Osteoblast (primary cell): ENCODE measurements around the gene DEFB128. TPM values are rescaled to one million over a fixed set of nuclear protein-coding genes. Genes with fewer than 3 reads are reported as not detected.
"Not testable (repeated sequence)": the region's sequence is repeated elsewhere in the genome, so short reads cannot be mapped to it uniquely, and the experiment has no call there.

ENCODE experiments used
- DNase-seq: peaks from one replicate; pipeline ENCODE4 v3.0.0; 2011; ENCODE audit warnings: low spot score, mixed read lengths; ENCODE audit not compliant: insufficient read length; ENCODE audit errors: missing footprints
- H2AFZ ChIP-seq: 2 replicates; pipeline ENCODE4 v1.6.0; 2011; ENCODE audit warnings: mild to moderate bottlenecking, low read length
- H3K27ac ChIP-seq: 2 replicates; pipeline ENCODE4 v1.5.1; 2011; ENCODE audit warnings: mild to moderate bottlenecking, low read depth, low read length, moderate library complexity
- H3K27me3 ChIP-seq: 2 replicates; pipeline ENCODE4 v1.6.0; 2012; ENCODE audit warnings: mild to moderate bottlenecking, control low read depth, inconsistent platforms, low read length, moderate library complexity; ENCODE audit not compliant: insufficient read depth
- H3K36me3 ChIP-seq: 2 replicates; pipeline ENCODE4 v1.5.1; 2011; ENCODE audit warnings: mild to moderate bottlenecking, low read length, control low read depth, moderate library complexity; ENCODE audit not compliant: insufficient read depth
- H3K4me1 ChIP-seq: 2 replicates; pipeline ENCODE4 v1.5.1; 2011; ENCODE audit warnings: mild to moderate bottlenecking, low read length, control low read depth, moderate library complexity; ENCODE audit not compliant: insufficient read depth
- H3K4me2 ChIP-seq: 2 replicates; pipeline ENCODE4 v1.6.0; 2011; ENCODE audit warnings: mild to moderate bottlenecking, low read length; ENCODE audit not compliant: insufficient read depth
- H3K4me3 ChIP-seq: fragments of 200-600 bp; sonication (generic); 3 replicates; pipeline ENCODE4 v1.5.1; 2012; ENCODE audit warnings: mild to moderate bottlenecking, low read length, inconsistent platforms; ENCODE audit not compliant: insufficient read depth
- H3K79me2 ChIP-seq: 2 replicates; pipeline ENCODE4 v1.6.0; 2012; ENCODE audit warnings: mild to moderate bottlenecking, low read length, control low read depth, inconsistent platforms; ENCODE audit not compliant: insufficient read depth
- H3K9me3 ChIP-seq: 2 replicates; pipeline ENCODE4 v1.5.1; 2011; ENCODE audit warnings: low read depth, low read length, control low read depth
- H4K20me1 ChIP-seq: 2 replicates; pipeline ENCODE4 v1.6.0; 2012; ENCODE audit warnings: mild to moderate bottlenecking, low read length, control low read depth; ENCODE audit not compliant: insufficient read depth
- CTCF ChIP-seq: IDR thresholded peaks from 2 replicates; pipeline ENCODE4 v1.5.1; 2011; ENCODE audit warnings: mild to moderate bottlenecking, low read depth, low read length, moderate library complexity; ENCODE audit errors: extremely low read depth
- total RNA-seq: library from RNA; depleted of rRNA; stranded (reverse); fragments of >200 nt; gene quantifications from 2 replicates; pipeline ENCODE4 v1.2.3, GENCODE V29; 2012

DEFB128 gene
- total RNA-seq, 1 donor, result not detected

- Histone ChIP-seq H3K4me3 (no peak overlapping the region), H3K27me3 (peaks cover 19% of the 10 kb centered on the region), H4K20me1 (no peaks in the 10 kb centered on the region), H3K27ac (no peak overlapping the region), H3K79me2 (no peaks in the 10 kb centered on the region), H3K9me3 (no peaks in the 10 kb centered on the region), H3K36me3 (no peaks in the 10 kb centered on the region), H2AFZ (no peak overlapping the region), H3K4me1 (no peaks in the 10 kb centered on the region), H3K4me2 (no peak overlapping the region)
- TF ChIP-seq CTCF, result no peak
- no peak for DNase-seq
These were observed 21.4 kb upstream of the DEFB128 start for GRCh38 chr20:210809-211502.

GRCh38 chr20:208942-209566 lies 19.5 kb upstream of the DEFB128 start:
- H4K20me1 ChIP-seq, result no peaks in the 10 kb centered on the region
- no peaks in the 10 kb centered on the region for H3K79me2 ChIP-seq
- no peak overlapping the region for H2AFZ ChIP-seq
- no peaks in the 10 kb centered on the region for H3K9me3 ChIP-seq
- no peaks in the 10 kb centered on the region for H3K4me1 ChIP-seq
- H3K4me3 ChIP-seq, result no peak overlapping the region
- H3K27me3 ChIP-seq, result peaks cover 22% of the 10 kb centered on the region
- H3K36me3 ChIP-seq, result no peaks in the 10 kb centered on the region
- peak; percentile 68 for TF ChIP-seq CTCF
- no peak overlapping the region for H3K4me2 ChIP-seq
- H3K27ac ChIP-seq, result no peak overlapping the region
- peak; percentile 60 for DNase-seq

- H3K4me3 ChIP-seq, H3K79me2 ChIP-seq, H4K20me1 ChIP-seq, H3K36me3 ChIP-seq, H3K4me1 ChIP-seq, H3K4me2 ChIP-seq, H3K27ac ChIP-seq, DNase-seq, H2AFZ ChIP-seq, H3K9me3 ChIP-seq: not testable (repeated sequence)
- peaks cover 15% of the 10 kb centered on the region for H3K27me3 ChIP-seq
These were observed 14.1 kb upstream of the DEFB128 start for GRCh38 chr20:203630-204029.

- no peak for TF ChIP-seq CTCF
- H3K4me3 ChIP-seq, result no peak overlapping the region
- H2AFZ ChIP-seq, result no peak overlapping the region
- H3K27ac ChIP-seq, result no peak overlapping the region
- no peaks in the 10 kb centered on the region for H4K20me1 ChIP-seq
- no peaks in the 10 kb centered on the region for H3K36me3 ChIP-seq
- DNase-seq, result no peak
- no peak overlapping the region for H3K4me2 ChIP-seq
- no peaks in the 10 kb centered on the region for H3K9me3 ChIP-seq
- H3K4me1 ChIP-seq, result no peaks in the 10 kb centered on the region
- peaks cover 6% of the 10 kb centered on the region for H3K27me3 ChIP-seq
- H3K79me2 ChIP-seq, result no peaks in the 10 kb centered on the region
These were observed 10.5 kb upstream of the DEFB128 start for GRCh38 chr20:199996-200395.
